Effector memory CD4-positive, alpha-beta T cell (primary cell): ENCODE data around the gene TEP1.
"Not testable (repeated sequence)": the region's sequence is repeated elsewhere in the genome, so short reads cannot be mapped to it uniquely, and the experiment has no call there.

Source experiments
- DNase-seq, 3 donors: peaks; one replicate each; pipeline ENCODE4 v3.0.0-alpha.2; 2020
- H3K27ac ChIP-seq: 2 replicates; pipeline ENCODE4 v1.7.0; 2013; ENCODE audit warnings: mild to moderate bottlenecking, low read length, moderate library complexity; ENCODE audit not compliant: insufficient read depth, poor library complexity, severe bottlenecking
- H3K27me3 ChIP-seq: replicated peaks from 2 replicates; pipeline ENCODE4 v1.7.0; 2013; ENCODE audit warnings: mild to moderate bottlenecking, low read length; ENCODE audit not compliant: insufficient read depth, control insufficient read depth, poor library complexity, severe bottlenecking
- H3K36me3 ChIP-seq: 2 replicates; pipeline ENCODE4 v1.7.0; 2013; ENCODE audit warnings: mild to moderate bottlenecking, low read length, moderate library complexity; ENCODE audit not compliant: control insufficient read depth, insufficient read depth
- H3K4me1 ChIP-seq: 2 replicates; pipeline ENCODE4 v1.7.0; 2013; ENCODE audit warnings: low read length, mild to moderate bottlenecking; ENCODE audit not compliant: control insufficient read depth, insufficient read depth, poor library complexity, severe bottlenecking
- H3K4me3 ChIP-seq: 2 replicates; pipeline ENCODE4 v1.7.0; 2013; ENCODE audit warnings: low read length, low read depth, mild to moderate bottlenecking; ENCODE audit not compliant: insufficient read depth, poor library complexity, severe bottlenecking
- H3K9me3 ChIP-seq: 2 replicates; pipeline ENCODE4 v1.7.0; 2013; ENCODE audit warnings: mild to moderate bottlenecking, low read length, moderate library complexity; ENCODE audit not compliant: control insufficient read depth

Gene TEP1

GRCh38 chr14:20347747-20348146 is 65.6 kb downstream of the TEP1 start:
- H3K4me3 ChIP-seq: no peak overlapping the region
- no peaks in the 10 kb centered on the region for H3K27me3 ChIP-seq
- no peak overlapping the region for H3K27ac ChIP-seq
- no peaks in the 10 kb centered on the region for H3K4me1 ChIP-seq
- peaks cover 15% of the 10 kb centered on the region for H3K36me3 ChIP-seq
- no peaks in the 10 kb centered on the region for H3K9me3 ChIP-seq
- DNase-seq: no peak

GRCh38 chr14:20346713-20347112 is 66.6 kb downstream of the TEP1 start:
- Histone ChIP-seq H3K9me3 (no peaks in the 10 kb centered on the region), H3K27me3 (no peaks in the 10 kb centered on the region), H3K36me3 (peaks cover 10% of the 10 kb centered on the region), H3K27ac (no peak overlapping the region), H3K4me1 (no peaks in the 10 kb centered on the region), H3K4me3 (no peak overlapping the region)
- DNase-seq: no peak

- H3K36me3 ChIP-seq: peaks cover 4% of the 10 kb centered on the region
- no peak overlapping the region for H3K27ac ChIP-seq
- H3K27me3 ChIP-seq: no peaks in the 10 kb centered on the region
- DNase-seq: no peak
- no peak overlapping the region for H3K4me3 ChIP-seq
- no peaks in the 10 kb centered on the region for H3K9me3 ChIP-seq
- no peaks in the 10 kb centered on the region for H3K4me1 ChIP-seq
Observed at GRCh38 chr14:20345366-20345765, 67.9 kb downstream of the TEP1 start.

- no peaks in the 10 kb centered on the region for H3K27me3 ChIP-seq
Observed at GRCh38 chr14:20343862-20344220, 69.5 kb downstream of the TEP1 start.

GRCh38 chr14:20343092-20343861 is 70.0 kb downstream of the TEP1 start, which contains the start of gene PARP2:
Gene PARP2, plus strand, starts transcription at chr14:20343635. Its CDS starts 7 bp downstream, at chr14:20343642.
- Histone ChIP-seq H3K36me3 (peaks cover 4% of the 10 kb centered on the region), H3K27ac (peak within 1 kb of the TSS; percentile 97), H3K4me3 (peak within 1 kb of the TSS; percentile 93), H3K9me3 (no peaks in the 10 kb centered on the region), H3K4me1 (no peaks in the 10 kb centered on the region), H3K27me3 (no peaks in the 10 kb centered on the region)
- DNase-seq: peak; percentile 85 to 91 (median 89)

More at GRCh38 chr14:20343862-20344220, 69.5 kb downstream of the TEP1 start:
- Histone ChIP-seq H3K27ac (peak overlapping the region; percentile 97), H3K9me3 (no peaks in the 10 kb centered on the region), H3K4me1 (no peaks in the 10 kb centered on the region), H3K36me3 (peaks cover 4% of the 10 kb centered on the region), H3K4me3 (peak overlapping the region; percentile 93)
- DNase-seq: no peak

- H3K4me1 ChIP-seq: no peaks in the 10 kb centered on the region
- no peaks in the 10 kb centered on the region for H3K9me3 ChIP-seq
- H3K36me3 ChIP-seq: peaks cover 3% of the 10 kb centered on the region
- DNase-seq: no peak
- no peak overlapping the region for H3K27ac ChIP-seq
- no peaks in the 10 kb centered on the region for H3K27me3 ChIP-seq
- H3K4me3 ChIP-seq: peak overlapping the region; percentile 93
Observed at GRCh38 chr14:20341646-20342045, 71.7 kb downstream of the TEP1 start.

GRCh38 chr14:20341032-20341431 is 72.3 kb downstream of the TEP1 start:
- not testable (repeated sequence) for H3K9me3 ChIP-seq, H3K4me3 ChIP-seq, DNase-seq, H3K27ac ChIP-seq, H3K36me3 ChIP-seq, H3K27me3 ChIP-seq, H3K4me1 ChIP-seq

- no peak for DNase-seq
- H3K4me1 ChIP-seq: no peaks in the 10 kb centered on the region
- no peaks in the 10 kb centered on the region for H3K36me3 ChIP-seq
- no peaks in the 10 kb centered on the region for H3K9me3 ChIP-seq
- no peak overlapping the region for H3K27ac ChIP-seq
- H3K27me3 ChIP-seq: no peaks in the 10 kb centered on the region
- no peak overlapping the region for H3K4me3 ChIP-seq
Observed at GRCh38 chr14:20334017-20334416, 79.3 kb downstream of the TEP1 start.

- Histone ChIP-seq H3K27ac (peak overlapping the region; percentile 60), H3K4me3 (peak overlapping the region; percentile 73), H3K27me3 (no peaks in the 10 kb centered on the region), H3K9me3 (no peaks in the 10 kb centered on the region), H3K36me3 (no peaks in the 10 kb centered on the region), H3K4me1 (no peaks in the 10 kb centered on the region)
- no peak for DNase-seq
Observed at GRCh38 chr14:20333494-20333841, 79.8 kb downstream of the TEP1 start.

GRCh38 chr14:20332788-20333493 is 80.4 kb downstream of the TEP1 start, which contains the start of gene CCNB1IP1:
Gene CCNB1IP1, minus strand, starts transcription at chr14:20333279. Its CDS starts 16,756 bp downstream, at chr14:20316523.
- H3K27ac ChIP-seq: peak within 1 kb of the TSS; percentile 60
- no peaks in the 10 kb centered on the region for H3K9me3 ChIP-seq
- no peaks in the 10 kb centered on the region for H3K4me1 ChIP-seq
- no peaks in the 10 kb centered on the region for H3K27me3 ChIP-seq
- H3K36me3 ChIP-seq: no peaks in the 10 kb centered on the region
- H3K4me3 ChIP-seq: peak within 1 kb of the TSS; percentile 73
- peak; percentile 29 to 54 (median 37) for DNase-seq
